OCI-LY1 (cell line): ENCODE results near the gene PRKG2.

ENCODE experiments used
- H2AFZ ChIP-seq: fragments of 200-600 bp; sonication (generic), shearing (Covaris generic); 2 replicates; pipeline ENCODE4 v1.6.0; 2014; ENCODE audit warnings: antibody characterized with exemption, mild to moderate bottlenecking, low read length
- H3F3A ChIP-seq: fragments of 200-600 bp; sonication (generic), shearing (Covaris generic); 2 replicates; pipeline ENCODE4 v1.6.0; 2014; ENCODE audit warnings: mild to moderate bottlenecking, antibody characterized with exemption, low read length, moderate library complexity; ENCODE audit not compliant: insufficient read depth
- H3K27ac ChIP-seq: fragments of 200-600 bp; sonication (generic); 2 replicates; pipeline ENCODE4 v1.5.1; 2014; ENCODE audit warnings: low read length, mixed run types, mild to moderate bottlenecking, low read depth; ENCODE audit not compliant: poor library complexity, severe bottlenecking
- H3K27me3 ChIP-seq: fragments of 200-600 bp; sonication (generic); 2 replicates; pipeline ENCODE4 v1.6.0; 2014; ENCODE audit warnings: antibody characterized with exemption, mild to moderate bottlenecking, low read length, moderate library complexity; ENCODE audit not compliant: insufficient read depth
- H3K36me3 ChIP-seq: fragments of 200-600 bp; sonication (generic); 2 replicates; pipeline ENCODE4 v1.6.1; 2014; ENCODE audit warnings: mild to moderate bottlenecking, antibody characterized with exemption, low read length, moderate library complexity, mixed read lengths; ENCODE audit not compliant: insufficient read depth
- H3K4me1 ChIP-seq: fragments of 200-600 bp; sonication (generic); 2 replicates; pipeline ENCODE4 v1.5.1; 2014; ENCODE audit warnings: mild to moderate bottlenecking, low read length, moderate library complexity; ENCODE audit not compliant: insufficient read depth, severe bottlenecking
- H3K4me2 ChIP-seq: fragments of 200-600 bp; sonication (generic), shearing (Covaris generic); 2 replicates; pipeline ENCODE4 v1.6.1; 2014; ENCODE audit warnings: low read length
- H3K4me3 ChIP-seq: fragments of 200-600 bp; sonication (generic); 2 replicates; pipeline ENCODE4 v1.5.1; 2014; ENCODE audit warnings: low read length, low read depth, mild to moderate bottlenecking, mixed read lengths; ENCODE audit not compliant: poor library complexity, severe bottlenecking
- H3K79me2 ChIP-seq: fragments of 200-600 bp; shearing (Covaris generic); 2 replicates; pipeline ENCODE4 v1.6.1; 2016; ENCODE audit warnings: mixed run types, low read length, mixed read lengths; ENCODE audit not compliant: insufficient read depth
- H3K9ac ChIP-seq: fragments of 200-600 bp; sonication (generic), shearing (Covaris generic); 2 replicates; pipeline ENCODE4 v1.6.1; 2014; ENCODE audit warnings: mild to moderate bottlenecking, low read length, mixed read lengths
- H3K9me2 ChIP-seq: fragments of 200-600 bp; sonication (generic), shearing (Covaris generic); 2 replicates; pipeline ENCODE4 v1.6.1; 2014; ENCODE audit warnings: low read depth, mild to moderate bottlenecking, low read length, mixed read lengths
- H3K9me3 ChIP-seq: fragments of 200-600 bp; shearing (Covaris generic); 2 replicates; pipeline ENCODE4 v1.6.1; 2014; ENCODE audit warnings: low read length, mixed read lengths
- H4K20me1 ChIP-seq: fragments of 200-600 bp; sonication (generic), shearing (Covaris generic); 2 replicates; pipeline ENCODE4 v1.6.0; 2016; ENCODE audit warnings: mild to moderate bottlenecking, low read length; ENCODE audit not compliant: insufficient read depth
- EZH2 ChIP-seq: fragments of 200-600 bp; sonication (generic), shearing (Covaris generic); IDR thresholded peaks from 2 replicates; pipeline ENCODE4 v1.8.0; 2017; ENCODE audit warnings: borderline replicate concordance, mixed run types, mild to moderate bottlenecking, antibody characterized with exemption, low read length, moderate library complexity, mixed read lengths
- TF ChIP-seq, protein P1 (sequence below): fragments of 200-600 bp; sonication (generic), shearing (Covaris generic); IDR thresholded peaks from 2 replicates; pipeline ENCODE4 v1.5.1; 2017; ENCODE audit warnings: mild to moderate bottlenecking, antibody characterized with exemption, low read length, moderate library complexity, mixed read lengths

PRKG2 gene

DNA sequence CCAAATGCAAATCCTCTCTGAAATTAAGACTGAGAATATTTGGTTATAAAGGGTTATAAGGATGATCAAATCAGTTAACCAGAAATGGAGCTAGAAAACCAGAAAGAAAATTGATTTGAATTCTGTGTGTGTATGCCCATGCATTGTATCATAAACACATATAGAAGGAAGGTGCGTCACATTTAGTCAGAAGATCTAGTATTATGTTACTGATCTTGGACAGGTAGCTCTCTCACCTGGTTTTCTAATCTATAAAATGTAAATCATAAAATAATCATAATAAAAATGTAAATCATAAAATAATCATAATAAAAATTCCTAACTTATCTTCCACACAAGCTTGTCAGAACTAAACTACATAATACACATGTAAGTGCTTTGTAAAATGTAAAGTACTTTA is 105.7 kb downstream of the PRKG2 start:
- no peak overlapping the region for H3K9ac ChIP-seq
- no peaks in the 10 kb centered on the region for H4K20me1 ChIP-seq
- TF ChIP-seq EZH2, result no peak
- TF ChIP-seq, protein P1, sequence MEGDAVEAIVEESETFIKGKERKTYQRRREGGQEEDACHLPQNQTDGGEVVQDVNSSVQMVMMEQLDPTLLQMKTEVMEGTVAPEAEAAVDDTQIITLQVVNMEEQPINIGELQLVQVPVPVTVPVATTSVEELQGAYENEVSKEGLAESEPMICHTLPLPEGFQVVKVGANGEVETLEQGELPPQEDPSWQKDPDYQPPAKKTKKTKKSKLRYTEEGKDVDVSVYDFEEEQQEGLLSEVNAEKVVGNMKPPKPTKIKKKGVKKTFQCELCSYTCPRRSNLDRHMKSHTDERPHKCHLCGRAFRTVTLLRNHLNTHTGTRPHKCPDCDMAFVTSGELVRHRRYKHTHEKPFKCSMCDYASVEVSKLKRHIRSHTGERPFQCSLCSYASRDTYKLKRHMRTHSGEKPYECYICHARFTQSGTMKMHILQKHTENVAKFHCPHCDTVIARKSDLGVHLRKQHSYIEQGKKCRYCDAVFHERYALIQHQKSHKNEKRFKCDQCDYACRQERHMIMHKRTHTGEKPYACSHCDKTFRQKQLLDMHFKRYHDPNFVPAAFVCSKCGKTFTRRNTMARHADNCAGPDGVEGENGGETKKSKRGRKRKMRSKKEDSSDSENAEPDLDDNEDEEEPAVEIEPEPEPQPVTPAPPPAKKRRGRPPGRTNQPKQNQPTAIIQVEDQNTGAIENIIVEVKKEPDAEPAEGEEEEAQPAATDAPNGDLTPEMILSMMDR, result no peak
- no peak overlapping the region for H3K27ac ChIP-seq
- H3K9me3 ChIP-seq, result no peaks in the 10 kb centered on the region
- H3K4me2 ChIP-seq, result no peak overlapping the region
- H3K36me3 ChIP-seq, result no peaks in the 10 kb centered on the region
- H3K9me2 ChIP-seq, result no peaks in the 10 kb centered on the region
- no peaks in the 10 kb centered on the region for H3F3A ChIP-seq
- H2AFZ ChIP-seq, result no peak overlapping the region
- no peak overlapping the region for H3K4me3 ChIP-seq
- no peaks in the 10 kb centered on the region for H3K27me3 ChIP-seq
- H3K4me1 ChIP-seq, result no peaks in the 10 kb centered on the region
- no peaks in the 10 kb centered on the region for H3K79me2 ChIP-seq

DNA sequence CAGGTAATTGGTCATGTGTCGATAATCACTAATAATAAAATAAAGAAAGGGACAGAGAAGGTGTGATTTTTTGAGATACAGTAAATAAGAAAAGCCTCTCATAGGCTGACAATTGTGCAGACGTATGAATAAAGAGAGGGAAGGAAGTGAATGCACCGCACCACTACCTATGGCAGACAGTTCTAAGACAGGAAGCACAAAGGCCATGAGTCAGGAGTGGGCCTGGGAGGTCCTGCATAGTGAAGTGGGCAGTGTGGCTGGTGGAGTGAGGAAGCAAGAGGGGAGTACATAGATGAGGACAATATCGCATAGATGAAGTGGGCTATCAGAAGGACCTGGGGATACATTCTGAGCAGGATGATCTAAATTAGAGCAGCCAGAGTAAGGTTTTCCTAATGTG is 108.9 kb downstream of the PRKG2 start:
- Histone ChIP-seq H3K79me2 (no peaks in the 10 kb centered on the region), H3K9ac (no peak overlapping the region), H3K9me3 (no peaks in the 10 kb centered on the region), H3K4me3 (no peak overlapping the region), H3K4me1 (no peaks in the 10 kb centered on the region), H3K4me2 (no peak overlapping the region), H3K27ac (no peak overlapping the region), H4K20me1 (no peaks in the 10 kb centered on the region), H3K27me3 (no peaks in the 10 kb centered on the region), H3K9me2 (no peaks in the 10 kb centered on the region), H2AFZ (no peak overlapping the region), H3F3A (no peaks in the 10 kb centered on the region), H3K36me3 (no peaks in the 10 kb centered on the region)
- TF ChIP-seq, protein P1, result no peak
- TF ChIP-seq EZH2, result no peak

DNA sequence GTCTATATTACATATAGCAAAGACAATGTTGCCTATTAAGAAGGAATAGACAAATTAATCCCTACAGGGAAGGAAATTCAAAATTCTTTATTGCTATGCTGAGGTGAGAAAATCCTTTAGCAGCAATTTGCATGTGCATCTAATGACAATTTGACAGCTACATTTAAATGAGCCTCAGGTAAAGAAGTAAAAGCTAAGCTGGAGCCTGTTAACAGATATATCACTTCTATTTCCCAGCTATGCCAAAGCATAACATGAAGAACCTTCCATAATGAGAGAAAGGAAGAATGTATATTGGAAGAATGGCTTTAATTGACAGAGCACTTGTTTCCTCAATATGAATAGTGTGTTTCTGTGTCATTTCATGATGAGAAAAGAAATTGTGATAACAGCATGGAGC is 112.9 kb downstream of the PRKG2 start:
- H3K9me3 ChIP-seq, result no peaks in the 10 kb centered on the region
- H2AFZ ChIP-seq, result no peak overlapping the region
- no peaks in the 10 kb centered on the region for H3K4me1 ChIP-seq
- no peaks in the 10 kb centered on the region for H3K27me3 ChIP-seq
- TF ChIP-seq, protein P1, result no peak
- no peak for TF ChIP-seq EZH2
- no peak overlapping the region for H3K27ac ChIP-seq
- H3K79me2 ChIP-seq, result no peaks in the 10 kb centered on the region
- H3K4me2 ChIP-seq, result no peak overlapping the region
- H3K4me3 ChIP-seq, result no peak overlapping the region
- no peaks in the 10 kb centered on the region for H3F3A ChIP-seq
- no peaks in the 10 kb centered on the region for H4K20me1 ChIP-seq
- no peaks in the 10 kb centered on the region for H3K9me2 ChIP-seq
- no peaks in the 10 kb centered on the region for H3K36me3 ChIP-seq
- H3K9ac ChIP-seq, result no peak overlapping the region
